IPS-20b (cell line): ENCODE data around the gene TAOK2.
"Not testable (repeated sequence)": the region's sequence is repeated elsewhere in the genome, so short reads cannot be mapped to it uniquely, and the experiment has no call there.

ENCODE experiments used
- H3K27ac ChIP-seq: one replicate; pipeline ENCODE4 v1.5.1; 2013; ENCODE audit warnings: low read length
- H3K27me3 ChIP-seq: 2 replicates; pipeline ENCODE4 v1.6.1; 2013; ENCODE audit warnings: mild to moderate bottlenecking, low read length, inconsistent platforms; ENCODE audit not compliant: insufficient read depth
- H3K36me3 ChIP-seq: 2 replicates; pipeline ENCODE4 v1.6.1; 2013; ENCODE audit warnings: low read depth, mild to moderate bottlenecking, inconsistent platforms, low read length, moderate library complexity; ENCODE audit not compliant: insufficient read depth
- H3K4me1 ChIP-seq: 2 replicates; pipeline ENCODE4 v1.6.1; 2013; ENCODE audit warnings: mild to moderate bottlenecking, control low read depth, inconsistent platforms, low read length, moderate library complexity; ENCODE audit not compliant: insufficient read depth
- H3K4me3 ChIP-seq: 2 replicates; pipeline ENCODE4 v1.5.1; 2013; ENCODE audit warnings: mild to moderate bottlenecking, low read length, inconsistent platforms
- H3K9ac ChIP-seq: 2 replicates; pipeline ENCODE4 v1.6.1; 2013; ENCODE audit warnings: low read depth, mild to moderate bottlenecking, inconsistent platforms, low read length, moderate library complexity
- H3K9me3 ChIP-seq: 2 replicates; pipeline ENCODE4 v1.6.1; 2013; ENCODE audit warnings: mild to moderate bottlenecking, low read depth, low read length, inconsistent platforms; ENCODE audit not compliant: insufficient read depth

Gene TAOK2

DNA sequence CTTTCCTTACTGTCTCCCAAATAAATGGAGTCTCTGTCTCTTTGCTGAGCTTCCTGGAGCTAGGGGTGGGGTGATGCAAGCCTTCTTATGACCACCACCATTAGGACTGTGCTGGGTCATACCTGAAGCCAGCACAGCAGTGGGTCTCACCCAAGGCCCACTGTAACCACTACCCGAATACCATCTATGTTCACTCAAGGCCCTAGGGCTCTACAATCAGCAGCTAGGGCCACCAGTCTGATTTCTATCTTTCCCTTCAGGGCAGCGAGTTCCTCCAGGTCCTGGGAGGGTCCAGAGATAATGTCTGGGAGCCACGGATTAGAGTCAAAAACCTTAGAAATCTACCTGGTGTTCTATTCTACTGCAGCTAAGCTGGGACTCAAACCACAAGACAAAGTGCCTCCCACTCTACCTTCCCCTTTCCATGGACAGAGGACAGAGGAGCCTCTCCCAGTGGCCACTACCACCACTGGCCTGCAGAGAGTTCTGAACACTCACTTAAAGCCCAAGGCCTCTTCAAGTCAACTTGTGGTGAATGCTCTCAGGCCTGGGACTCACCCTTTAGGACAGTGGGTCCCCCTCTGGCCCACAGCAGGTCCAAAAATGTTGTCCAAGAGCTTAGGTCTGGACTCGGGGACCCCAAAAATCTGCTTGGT is 22.7 kb upstream of the TAOK2 start:
- Histone ChIP-seq H3K4me1 (peaks cover 3% of the 10 kb centered on the region; the same call in 1 of the 2 replicates), H3K27ac (no peak overlapping the region), H3K36me3 (no peaks in the 10 kb centered on the region), H3K9me3 (no peaks in the 10 kb centered on the region), H3K9ac (no peak overlapping the region), H3K27me3 (no peaks in the 10 kb centered on the region), H3K4me3 (no peak overlapping the region)

DNA sequence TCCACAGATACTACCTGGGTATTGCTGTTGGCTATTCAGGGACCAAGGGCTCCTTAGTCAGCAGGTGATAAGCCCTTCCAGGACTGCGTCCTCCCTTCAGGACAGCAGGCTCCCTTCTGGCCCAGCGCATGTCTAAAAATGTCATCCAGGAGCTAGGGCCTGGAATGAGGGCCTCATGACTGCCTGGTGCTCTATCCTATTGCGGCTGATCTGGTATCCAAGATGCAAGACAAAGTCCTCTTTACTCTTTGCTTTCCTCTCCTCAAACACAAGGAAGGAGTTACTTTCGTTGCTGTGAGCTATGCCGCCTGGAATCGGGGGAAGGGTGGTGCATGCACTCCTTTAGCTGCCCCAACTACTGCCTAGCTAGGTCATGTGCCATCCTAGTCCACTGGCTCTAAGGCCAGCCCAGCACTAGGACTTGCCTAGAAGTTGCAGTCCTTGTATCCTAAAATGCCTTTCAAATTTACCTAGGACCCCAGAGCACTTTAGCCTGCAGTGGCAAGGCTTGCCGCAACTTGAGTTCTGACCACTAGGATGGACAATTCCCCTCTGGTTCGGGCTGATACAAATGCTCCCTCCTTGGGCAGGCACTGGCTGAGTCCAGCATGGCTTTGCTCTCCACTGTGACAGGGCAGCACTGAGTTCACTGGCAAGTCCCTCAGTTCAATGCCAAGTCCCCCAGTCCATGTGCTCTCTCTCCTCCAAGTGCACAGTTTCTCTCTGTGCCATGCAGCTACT is 21.9 kb upstream of the TAOK2 start:
- Histone ChIP-seq H3K4me1 (peaks cover 3% of the 10 kb centered on the region; the same call in 1 of the 2 replicates), H3K36me3 (no peaks in the 10 kb centered on the region), H3K9me3 (no peaks in the 10 kb centered on the region), H3K27me3 (no peaks in the 10 kb centered on the region), H3K27ac (no peak overlapping the region), H3K9ac (no peak overlapping the region), H3K4me3 (no peak overlapping the region)

DNA sequence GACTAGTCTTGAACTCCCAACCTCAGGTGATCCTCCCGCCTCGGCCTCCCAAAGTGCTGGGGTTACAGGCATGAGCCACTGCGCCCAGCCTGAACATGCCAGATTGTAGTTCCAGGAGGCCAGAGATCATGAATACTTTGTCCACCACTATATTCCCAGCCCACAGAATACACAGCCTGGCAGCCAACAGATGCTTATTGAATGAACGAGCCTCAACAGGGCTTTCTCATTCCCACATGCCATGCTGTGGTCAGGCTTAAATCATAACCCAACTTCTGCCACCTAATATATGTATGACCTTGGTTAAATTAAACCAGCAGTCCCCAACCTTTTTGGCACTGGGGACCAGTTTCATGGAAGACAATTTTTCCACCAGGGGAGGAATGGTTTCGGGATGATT is 14.9 kb upstream of the TAOK2 start:
- H3K36me3 ChIP-seq: no peaks in the 10 kb centered on the region
- no peak overlapping the region for H3K9ac ChIP-seq
- H3K27me3 ChIP-seq: no peaks in the 10 kb centered on the region
- no peaks in the 10 kb centered on the region for H3K9me3 ChIP-seq
- H3K4me3 ChIP-seq: no peak overlapping the region
- no peak overlapping the region for H3K27ac ChIP-seq
- H3K4me1 ChIP-seq: 0 out of 2 replicates have a peak, but pooled peaks cover 3% of the 10 kb centered on the region

DNA sequence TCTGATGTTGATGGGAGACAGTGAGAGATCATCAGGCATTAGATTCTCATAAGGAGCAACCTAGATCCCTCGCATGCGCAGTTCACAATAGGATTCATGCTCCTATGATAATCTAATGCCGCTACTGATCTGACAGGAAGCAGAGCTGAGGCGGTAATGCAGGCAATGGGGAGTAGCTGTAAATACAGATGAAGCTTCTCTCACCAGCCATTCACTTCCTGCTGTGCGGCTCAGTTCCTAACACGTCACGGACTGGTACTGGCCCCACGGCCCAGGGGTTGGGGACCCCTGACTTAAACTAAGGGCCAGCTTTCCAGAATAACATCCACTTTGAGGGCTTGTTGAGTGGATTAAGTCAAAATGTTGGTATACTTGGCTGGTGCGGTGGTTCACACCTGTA is 14.4 kb upstream of the TAOK2 start:
- Histone ChIP-seq H3K9ac (no peak overlapping the region), H3K4me3 (no peak overlapping the region), H3K27ac (no peak overlapping the region), H3K27me3 (no peaks in the 10 kb centered on the region), H3K9me3 (no peaks in the 10 kb centered on the region), H3K4me1 (0 out of 2 replicates have a peak, but pooled peaks cover 3% of the 10 kb centered on the region), H3K36me3 (no peaks in the 10 kb centered on the region)

DNA sequence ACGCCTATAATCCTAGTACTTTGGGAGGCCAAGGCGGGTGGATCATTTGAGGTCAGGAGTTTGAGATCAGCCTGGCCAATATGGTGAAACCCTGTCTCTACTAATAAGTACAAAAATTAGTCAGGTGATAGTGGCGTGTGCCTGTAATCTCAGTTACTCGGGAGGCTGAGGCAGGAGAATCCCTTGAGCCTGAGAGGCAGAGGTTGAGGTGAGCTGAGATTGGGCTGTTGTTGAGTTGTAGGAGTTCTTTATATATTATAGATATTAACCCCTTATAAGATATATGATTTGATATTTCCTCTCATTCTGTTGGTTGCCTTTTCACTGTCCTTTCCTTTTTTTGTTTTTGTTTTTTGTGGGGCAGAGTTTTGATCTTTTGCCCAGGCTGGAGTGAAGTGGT is 13.8 kb upstream of the TAOK2 start:
- H3K9me3 ChIP-seq, H3K4me3 ChIP-seq, H3K36me3 ChIP-seq, H3K27me3 ChIP-seq, H3K4me1 ChIP-seq, H3K27ac ChIP-seq, H3K9ac ChIP-seq: not testable (repeated sequence)

DNA sequence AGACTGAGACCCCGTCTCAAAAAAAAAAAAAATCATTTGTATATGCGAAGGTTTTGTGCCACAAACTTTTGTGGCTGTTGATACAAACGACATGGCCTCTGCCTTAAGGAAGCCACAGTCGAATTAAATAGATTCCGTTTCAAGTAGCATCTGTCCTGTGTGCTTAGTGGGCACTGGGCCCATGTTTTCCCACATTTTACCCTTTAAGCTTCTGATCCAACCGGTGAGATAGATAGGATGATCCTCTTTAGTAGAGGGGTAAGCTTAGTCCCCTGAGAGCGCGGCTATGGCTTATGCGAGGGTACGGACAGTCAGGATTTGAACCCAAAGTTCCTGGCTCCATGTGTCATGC is 12.6 kb upstream of the TAOK2 start:
- Histone ChIP-seq H3K27me3 (no peaks in the 10 kb centered on the region), H3K27ac (no peak overlapping the region), H3K36me3 (no peaks in the 10 kb centered on the region; the same call in 1 of the 2 replicates), H3K9me3 (no peaks in the 10 kb centered on the region), H3K4me3 (peak overlapping the region; percentile 82), H3K9ac (peak overlapping the region; percentile 67; the same call in 1 of the 2 replicates), H3K4me1 (0 out of 2 replicates have a peak, but pooled peaks cover 3% of the 10 kb centered on the region)

DNA sequence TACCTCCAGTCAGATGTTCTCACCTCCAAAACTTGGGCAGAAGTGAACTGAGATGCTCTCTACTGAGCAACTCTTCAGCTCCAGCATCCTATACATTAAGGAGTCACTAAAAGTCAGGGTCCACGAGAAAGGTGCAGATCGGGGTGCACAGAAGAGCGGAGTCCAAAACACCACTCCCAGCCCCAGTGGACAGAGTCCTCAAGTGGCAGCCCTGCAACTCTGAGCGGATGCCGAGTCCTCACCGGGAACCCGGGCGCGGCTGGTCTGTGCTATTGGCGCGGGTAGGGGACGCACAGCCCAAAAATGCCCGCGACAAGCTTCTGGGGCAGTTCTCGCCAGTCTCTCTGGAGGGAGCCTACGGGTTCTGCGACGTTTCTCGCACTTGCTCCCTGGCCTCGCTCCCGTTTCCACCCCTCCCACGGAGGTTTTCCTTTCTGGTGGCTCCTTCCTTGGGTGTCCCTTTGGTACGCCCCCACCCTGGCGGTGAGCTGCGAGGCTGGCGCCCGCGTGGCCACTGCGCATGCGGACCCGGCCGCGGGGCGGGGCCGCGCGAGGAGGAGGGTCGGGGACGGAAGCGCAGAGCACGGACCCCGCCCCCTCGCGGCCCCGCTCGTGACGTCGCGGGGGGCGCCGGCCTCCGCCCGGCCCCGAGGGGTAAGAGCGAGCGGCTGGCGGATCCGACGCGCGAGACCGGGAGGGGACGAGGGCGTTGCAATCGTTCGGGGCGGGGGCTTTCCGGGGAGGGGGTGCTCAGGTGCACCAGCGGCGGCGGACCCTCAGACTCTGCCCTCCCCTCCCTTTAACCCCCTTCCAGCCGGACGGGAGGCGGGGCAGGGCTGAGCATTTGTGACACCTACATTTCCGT is 12.0 kb upstream of the TAOK2 start, which contains the start of gene TMEM219:
Gene TMEM219 (plus strand): TSS at position 601 of the 865 bp plus-strand sequence. CDS start 1,065 bp downstream, outside the sequence.
- H3K36me3 ChIP-seq: no peaks in the 10 kb centered on the region; the same call in 1 of the 2 replicates
- no peaks in the 10 kb centered on the region for H3K27me3 ChIP-seq
- peak within 1 kb of the TSS; percentile 82 for H3K4me3 ChIP-seq
- H3K9ac ChIP-seq: peak within 1 kb of the TSS; percentile 67; the same call in 1 of the 2 replicates
- H3K27ac ChIP-seq: peak within 1 kb of the TSS; percentile 1
- no peaks in the 10 kb centered on the region for H3K9me3 ChIP-seq
- 0 out of 2 replicates have a peak, but pooled peaks cover 3% of the 10 kb centered on the region for H3K4me1 ChIP-seq

DNA sequence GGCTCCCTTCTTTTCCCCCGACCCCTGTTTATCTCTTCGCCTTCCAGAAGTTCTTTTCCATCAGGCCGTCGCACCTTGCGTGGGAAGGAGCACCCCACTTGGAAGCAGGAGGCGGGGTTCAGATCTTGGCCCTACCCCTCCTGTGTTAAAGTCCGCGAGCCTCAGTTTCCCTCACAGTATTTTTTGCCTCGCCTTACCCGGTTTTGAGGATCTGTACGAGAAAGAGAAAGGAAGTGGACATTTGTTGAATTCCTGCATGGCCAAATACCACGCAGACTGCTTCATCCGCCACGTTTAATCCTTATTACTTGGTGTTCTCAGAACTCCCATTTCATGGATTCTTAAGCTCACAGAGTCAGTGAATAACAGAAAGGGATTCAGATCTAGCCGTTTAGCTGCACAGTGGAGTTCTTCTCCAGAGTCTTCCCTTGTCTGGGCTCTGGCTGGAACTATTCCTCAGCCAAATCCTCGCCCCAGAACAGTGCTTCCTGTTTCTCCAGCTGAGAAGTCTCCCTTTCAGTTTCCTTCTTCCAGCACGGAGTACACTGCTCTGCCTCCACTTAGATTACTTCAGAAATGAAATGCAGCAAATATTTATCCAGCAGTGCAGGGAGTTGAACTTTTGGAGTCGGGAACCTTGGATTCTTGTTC is 11.2 kb upstream of the TAOK2 start:
- H3K27ac ChIP-seq: no peak overlapping the region
- H3K4me1 ChIP-seq: 0 out of 2 replicates have a peak, but pooled peaks cover 3% of the 10 kb centered on the region
- no peaks in the 10 kb centered on the region for H3K9me3 ChIP-seq
- no peaks in the 10 kb centered on the region for H3K27me3 ChIP-seq
- H3K9ac ChIP-seq: peak overlapping the region; percentile 67; the same call in 1 of the 2 replicates
- H3K4me3 ChIP-seq: peak overlapping the region; percentile 82
- H3K36me3 ChIP-seq: no peaks in the 10 kb centered on the region; the same call in 1 of the 2 replicates

DNA sequence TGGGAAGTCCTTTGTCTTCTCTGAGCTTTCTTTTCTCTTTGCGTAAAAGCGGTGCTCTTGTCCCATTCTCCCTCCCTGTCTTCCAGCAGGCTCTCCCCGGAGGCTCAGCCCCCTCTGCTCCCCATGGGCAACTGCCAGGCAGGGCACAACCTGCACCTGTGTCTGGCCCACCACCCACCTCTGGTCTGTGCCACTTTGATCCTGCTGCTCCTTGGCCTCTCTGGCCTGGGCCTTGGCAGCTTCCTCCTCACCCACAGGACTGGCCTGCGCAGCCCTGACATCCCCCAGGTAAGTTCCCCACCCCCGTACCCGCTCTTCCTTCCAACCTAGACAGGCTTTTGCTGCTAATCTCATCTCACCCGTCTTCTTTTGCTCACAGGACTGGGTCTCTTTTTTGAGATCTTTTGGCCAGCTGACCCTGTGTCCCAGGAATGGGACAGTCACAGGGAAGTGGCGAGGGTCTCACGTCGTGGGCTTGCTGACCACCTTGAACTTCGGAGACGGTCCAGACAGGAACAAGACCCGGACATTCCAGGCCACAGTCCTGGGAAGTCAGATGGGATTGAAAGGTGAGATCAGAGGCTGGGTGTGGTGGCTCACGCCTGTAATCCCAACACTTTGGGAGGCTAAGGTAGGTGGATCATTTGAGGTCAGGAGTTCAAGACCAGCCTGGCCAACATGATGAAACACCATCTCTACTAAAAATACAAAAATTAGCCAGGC is 10.5 kb upstream of the TAOK2 start:
- H3K27ac ChIP-seq: no peak overlapping the region
- H3K4me3 ChIP-seq: peak overlapping the region; percentile 82; the same call in 1 of the 2 replicates
- no peak overlapping the region for H3K9ac ChIP-seq
- no peaks in the 10 kb centered on the region for H3K27me3 ChIP-seq
- peaks cover 3% of the 10 kb centered on the region for H3K36me3 ChIP-seq
- 0 out of 2 replicates have a peak, but pooled peaks cover 3% of the 10 kb centered on the region for H3K4me1 ChIP-seq
- H3K9me3 ChIP-seq: no peaks in the 10 kb centered on the region

DNA sequence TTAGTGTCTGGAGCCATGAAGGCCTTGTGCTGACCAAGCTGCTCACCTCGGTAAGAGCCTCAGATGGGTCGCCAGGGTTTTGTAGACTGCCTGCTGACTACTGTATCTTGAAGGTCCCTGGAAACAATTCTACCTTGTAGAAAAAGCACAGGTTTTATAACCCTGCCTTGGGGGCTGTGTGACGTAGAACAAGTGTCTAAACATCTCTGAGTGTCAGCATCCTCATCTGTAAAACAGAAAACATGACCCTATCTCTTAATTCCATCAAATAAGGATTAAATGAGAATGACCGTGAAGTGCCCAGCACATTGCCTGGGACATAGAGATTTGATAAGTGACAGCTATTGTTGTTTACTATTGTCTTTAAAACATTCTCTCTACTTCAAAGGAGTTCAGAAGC is 5.5 kb upstream of the TAOK2 start:
- Histone ChIP-seq H3K36me3 (peaks cover 24% of the 10 kb centered on the region), H3K4me1 (no peaks in the 10 kb centered on the region), H3K9me3 (peaks cover 9% of the 10 kb centered on the region), H3K9ac (no peak overlapping the region), H3K27me3 (peaks cover 14% of the 10 kb centered on the region), H3K27ac (no peak overlapping the region), H3K4me3 (no peak overlapping the region)
